HG03565 (cell line): ENCODE results near the gene ROBO3.

ENCODE experiments used
- ATAC-seq: cut with Tn5 transposase; IDR thresholded peaks from one replicate; pipeline ENCODE4 v1.9.1; 2021; ENCODE audit warnings: mild to moderate bottlenecking, moderate library complexity; ENCODE audit not compliant: unreplicated experiment

The ROBO3 gene

GRCh38 chr11:124890151-124890550 is 24.9 kb downstream of the ROBO3 start:
- ATAC-seq: no peak

DNA sequence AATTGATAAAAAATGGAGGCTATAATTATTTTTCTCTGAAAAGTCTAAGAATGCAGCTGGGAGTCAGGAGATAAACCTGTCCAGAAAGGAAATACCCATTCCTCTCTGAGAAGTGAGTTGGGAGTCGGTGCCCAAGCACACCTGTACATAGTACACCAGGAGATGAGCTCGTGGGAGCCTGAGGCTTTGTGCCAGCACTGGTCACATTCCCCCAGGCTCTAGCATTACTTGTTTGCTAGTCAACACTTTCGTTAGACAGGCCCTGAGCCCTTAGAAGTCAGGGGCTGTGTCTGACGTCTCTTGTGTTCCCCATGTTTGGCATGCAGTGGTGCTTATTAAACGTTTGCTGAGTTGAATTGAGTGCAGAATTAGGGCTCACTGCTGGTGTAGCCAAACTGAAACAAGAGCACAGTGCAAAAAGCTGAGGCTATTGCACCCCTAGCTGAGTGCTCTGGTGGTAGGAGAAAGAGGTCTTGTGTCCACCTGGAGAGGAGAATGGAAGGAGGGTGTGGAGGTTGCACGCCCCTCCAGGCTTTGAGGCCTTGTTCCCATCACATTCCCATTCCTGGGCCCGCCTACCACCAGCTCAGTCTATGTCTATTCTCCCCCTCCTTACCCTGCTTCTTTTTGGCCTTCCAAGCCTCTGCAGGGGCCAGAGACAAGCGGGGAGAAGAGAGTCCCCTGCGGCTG is 25.6 kb downstream of the ROBO3 start:
- no peak for ATAC-seq

DNA sequence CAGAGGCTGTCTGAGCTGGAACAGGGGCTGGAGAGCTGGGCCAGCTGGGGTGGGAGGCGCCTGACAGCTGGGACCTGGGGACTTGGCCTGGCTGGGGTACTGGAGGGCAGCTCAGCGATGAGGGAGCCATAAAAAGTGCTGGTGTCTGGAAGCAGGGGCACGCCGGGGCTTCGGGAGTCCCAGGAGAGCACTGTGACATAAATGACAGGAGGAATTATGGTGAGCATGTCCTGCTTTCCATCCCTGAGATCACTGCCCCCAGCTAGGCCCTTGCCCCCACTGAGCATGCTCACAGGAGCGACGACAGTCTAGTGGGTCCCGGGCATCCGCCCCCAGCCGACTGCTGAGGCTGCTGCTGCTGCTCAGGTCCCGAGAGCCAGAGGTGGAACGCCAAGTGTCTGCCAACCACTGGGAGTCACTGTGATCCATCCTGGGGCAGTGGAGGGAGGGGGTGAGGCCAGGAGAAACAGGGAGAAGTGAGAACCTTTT is 26.2 kb downstream of the ROBO3 start:
- ATAC-seq: no peak

- ATAC-seq: no peak
Observed at GRCh38 chr11:124892146-124892545, 26.9 kb downstream of the ROBO3 start.

DNA sequence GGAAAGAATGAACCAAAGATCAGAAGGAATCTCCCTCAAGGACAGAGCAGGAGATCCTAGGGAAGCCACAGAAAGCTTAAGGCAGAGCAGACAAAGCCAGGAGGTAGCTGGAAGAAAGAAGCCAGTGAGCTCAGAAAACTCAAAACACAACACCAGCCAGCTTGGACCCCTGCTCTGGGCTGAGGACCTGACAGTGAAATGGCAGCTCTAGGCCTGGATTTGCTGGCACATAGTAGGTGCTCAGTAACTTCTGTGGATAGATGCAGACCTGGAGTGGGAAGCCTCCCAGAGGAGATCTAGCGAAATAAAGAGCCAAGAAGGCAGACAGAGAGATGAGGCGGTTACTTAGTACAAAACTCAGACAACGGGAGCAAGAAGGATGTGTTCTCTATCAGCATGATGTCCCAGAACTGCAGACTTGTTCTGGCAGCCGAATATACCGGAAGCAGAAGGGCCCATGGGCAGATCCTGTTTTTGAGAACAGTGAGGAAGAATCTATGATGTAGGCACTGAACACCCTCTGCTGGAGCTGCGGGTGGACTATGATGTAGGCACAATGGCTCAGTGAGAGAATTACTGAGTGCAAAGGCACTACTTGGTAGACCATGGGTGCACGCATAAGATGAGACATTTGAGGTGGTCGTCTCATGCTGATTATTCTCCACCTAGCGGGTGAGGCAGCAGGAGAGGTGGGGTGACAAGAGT is 27.7 kb downstream of the ROBO3 start:
- no peak for ATAC-seq

- no peak for ATAC-seq
Observed at GRCh38 chr11:124893781-124894401, 28.7 kb downstream of the ROBO3 start.

GRCh38 chr11:124894606-124895430 is 29.6 kb downstream of the ROBO3 start:
- ATAC-seq: no peak

- no peak for ATAC-seq
Observed at GRCh38 chr11:124895471-124895971, 30.3 kb downstream of the ROBO3 start.

GRCh38 chr11:124896071-124896750 is 31.0 kb downstream of the ROBO3 start:
- no peak for ATAC-seq

DNA sequence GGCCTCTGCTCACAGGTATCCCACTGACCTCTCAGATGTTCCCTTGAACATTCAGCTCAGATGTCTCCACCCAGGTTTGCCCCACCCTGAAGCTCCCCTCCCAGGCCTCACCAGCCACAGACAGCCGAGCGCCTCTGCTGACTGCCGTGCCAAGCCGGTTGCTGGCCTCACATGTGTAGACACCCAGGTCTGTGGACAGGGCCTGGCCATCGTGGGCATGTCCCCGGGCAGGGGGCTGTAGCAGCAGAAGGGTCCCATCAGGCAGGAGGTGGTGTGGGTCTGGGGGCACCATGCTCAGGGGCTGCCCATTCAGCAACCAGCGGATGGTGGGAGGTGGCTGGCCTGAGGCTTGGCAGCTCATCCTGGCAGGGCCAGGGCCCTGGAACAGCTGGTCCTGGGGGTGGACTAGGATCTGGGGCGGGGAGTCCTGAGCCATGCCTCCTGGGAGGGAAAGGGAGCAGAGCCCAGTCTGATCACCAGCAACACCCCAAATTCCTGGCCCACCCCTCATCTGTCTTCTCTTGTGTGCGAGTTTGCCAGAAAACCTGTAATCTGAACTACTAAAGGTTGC is 31.7 kb downstream of the ROBO3 start:
- no peak for ATAC-seq

DNA sequence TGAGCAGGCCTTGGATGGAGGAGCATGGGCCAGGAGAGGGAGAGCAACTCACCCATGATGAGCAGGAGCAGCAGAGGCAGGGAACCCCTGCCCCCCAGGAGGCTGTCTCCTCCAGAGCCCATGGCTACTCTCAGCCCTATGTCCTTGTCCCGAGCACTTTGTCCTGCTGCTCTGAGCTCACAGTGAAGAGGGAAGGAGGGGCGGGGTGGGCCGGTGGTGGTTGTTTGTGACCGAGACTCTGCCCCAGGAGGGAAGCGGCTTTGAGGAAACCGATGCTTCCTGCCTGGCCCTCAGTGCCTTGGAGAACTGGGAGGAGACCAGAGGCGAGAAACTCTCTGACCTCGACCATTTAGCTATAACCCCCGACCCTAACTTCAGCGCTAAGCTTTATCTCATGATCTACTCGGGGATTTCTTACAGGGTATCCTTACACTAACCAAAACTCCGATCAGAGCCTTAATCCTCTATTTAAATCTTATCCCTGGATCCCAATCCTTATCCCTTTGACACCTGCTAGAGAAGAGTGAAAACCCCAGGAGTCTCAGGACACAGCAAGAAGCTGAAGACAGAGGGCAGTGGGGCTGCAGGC is 32.5 kb downstream of the ROBO3 start, which contains the start of gene ROBO4:
Gene ROBO4 (minus strand): TSS at position 192 of the 589 bp plus-strand sequence. CDS start 70 bp downstream, at position 122.
- ATAC-seq: no peak

DNA sequence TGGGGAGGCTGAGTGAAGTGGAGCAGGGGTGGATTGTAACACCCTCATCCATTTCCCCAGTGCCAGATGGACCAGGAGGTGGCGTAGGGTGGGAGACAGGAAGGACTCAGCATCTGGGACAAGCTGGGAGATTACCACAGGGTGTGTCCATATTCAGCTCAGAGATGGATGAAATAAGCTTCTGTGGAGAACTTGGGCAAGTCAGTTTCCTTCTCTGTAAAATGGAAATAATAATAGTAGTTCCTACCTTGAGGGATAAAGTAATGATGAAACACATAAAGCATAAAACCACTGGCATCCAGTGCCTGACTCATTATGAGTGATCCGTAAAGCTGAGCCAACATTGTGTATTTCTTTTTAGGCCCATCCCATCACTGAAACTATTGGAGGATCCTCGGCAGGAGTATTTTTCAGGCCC is 33.0 kb downstream of the ROBO3 start:
- no peak for ATAC-seq

- ATAC-seq: no peak
Observed at GRCh38 chr11:124898711-124899110, 33.5 kb downstream of the ROBO3 start.

GRCh38 chr11:124899383-124900145 is 34.3 kb downstream of the ROBO3 start:
- ATAC-seq: no peak

- ATAC-seq: no peak
Observed at GRCh38 chr11:124900464-124900863, 35.2 kb downstream of the ROBO3 start.

DNA sequence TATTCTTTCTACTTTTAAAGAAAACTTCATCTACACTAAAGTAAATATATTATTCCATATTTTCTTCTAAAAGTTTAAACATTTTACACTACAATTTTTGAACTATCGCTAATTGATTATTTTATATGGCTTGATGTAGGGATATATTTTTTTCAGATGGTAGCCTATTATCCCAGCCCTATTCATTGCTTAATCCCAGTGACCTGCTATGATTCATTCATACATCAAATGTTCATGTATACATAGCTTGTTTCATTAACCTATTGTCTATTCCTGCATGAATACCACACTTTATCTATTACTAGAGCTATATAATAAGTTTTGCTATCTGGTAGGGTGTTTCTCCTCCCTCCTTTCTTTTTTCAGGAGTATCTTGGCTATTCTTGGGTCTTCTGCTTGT is 37.4 kb downstream of the ROBO3 start:
- no peak for ATAC-seq

DNA sequence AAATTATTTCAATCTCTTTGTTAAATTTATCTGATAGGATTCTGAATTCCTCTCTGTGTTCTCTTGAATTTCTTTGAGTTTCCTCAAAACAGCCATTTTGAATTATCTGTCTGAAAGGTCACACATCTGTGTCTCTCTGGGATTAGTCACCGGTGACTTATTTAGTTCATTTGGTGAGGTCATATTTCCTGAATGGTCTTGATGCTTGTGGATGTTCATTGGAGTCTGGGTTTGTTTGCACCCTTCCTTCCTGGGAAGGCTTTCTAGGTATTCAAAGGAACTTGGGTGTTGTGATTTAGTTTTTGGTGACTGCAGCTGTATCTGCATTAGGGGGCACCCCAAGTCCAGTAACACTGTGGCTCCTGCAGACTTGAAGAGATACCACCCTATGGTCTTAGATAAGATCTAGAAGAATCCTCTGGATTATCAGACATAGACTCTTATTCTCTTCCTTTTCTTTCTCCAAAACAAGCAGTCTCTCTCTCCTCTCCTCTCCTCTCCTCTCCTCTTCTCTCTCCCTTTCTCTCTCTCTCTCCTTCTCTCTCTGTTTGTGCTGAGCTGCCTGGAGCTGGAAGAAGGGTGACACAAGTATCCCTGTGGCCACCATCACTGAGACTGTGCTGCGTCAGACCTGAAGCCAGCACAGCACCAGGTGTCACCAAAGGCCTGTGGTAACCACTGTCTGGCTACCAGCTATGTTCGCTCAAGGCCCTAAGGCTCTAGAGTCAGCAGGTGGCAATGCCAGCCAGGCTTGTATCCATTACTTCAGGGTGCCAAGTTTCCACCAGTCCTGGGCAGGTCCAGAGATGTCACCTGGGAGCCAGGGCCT is 50.5 kb downstream of the ROBO3 start:
- ATAC-seq: no peak

- ATAC-seq: no peak
Observed at GRCh38 chr11:124916370-124916710, 51.1 kb downstream of the ROBO3 start.
